Smooth muscle cell (in vitro differentiated cells): ENCODE measurements around the gene NEK1. TPM values are rescaled to one million over a fixed set of nuclear protein-coding genes. Genes with fewer than 3 reads are reported as not detected.
"Not testable (repeated sequence)": the region's sequence is repeated elsewhere in the genome, so short reads cannot be mapped to it uniquely, and the experiment has no call there.

Source experiments
- DNase-seq: peaks from one replicate; lab custom pipeline; 2025; ENCODE audit not compliant: unreplicated experiment; lab: John Stamatoyannopoulos, UW
- H2AFZ ChIP-seq: fragments of 200-600 bp; sonication (generic); 2 replicates; pipeline ENCODE4 v1.6.0; 2016; ENCODE audit warnings: antibody characterized with exemption, low read depth, mild to moderate bottlenecking
- H3F3A ChIP-seq: fragments of 200-600 bp; sonication (generic); 2 replicates; pipeline ENCODE4 v1.6.0; 2017; ENCODE audit warnings: antibody characterized with exemption, low read depth
- H3K27ac ChIP-seq: fragments of 200-600 bp; sonication (generic); 2 replicates; pipeline ENCODE4 v1.5.1; 2016; ENCODE audit warnings: low read depth, mild to moderate bottlenecking
- H3K27me3 ChIP-seq: fragments of 200-600 bp; sonication (generic); 2 replicates; pipeline ENCODE4 v1.6.1; 2016; ENCODE audit warnings: low read depth, mild to moderate bottlenecking
- H3K36me3 ChIP-seq: fragments of 200-600 bp; sonication (generic); 2 replicates; pipeline ENCODE4 v1.5.1; 2016; ENCODE audit warnings: low read depth
- H3K4me1 ChIP-seq: fragments of 200-600 bp; sonication (generic); 2 replicates; pipeline ENCODE4 v1.5.1; 2016; ENCODE audit warnings: low read depth
- H3K4me2 ChIP-seq: fragments of 200-600 bp; sonication (generic); 2 replicates; pipeline ENCODE4 v1.6.0; 2016; ENCODE audit warnings: mild to moderate bottlenecking
- H3K4me3 ChIP-seq: fragments of 200-600 bp; sonication (generic); 2 replicates; pipeline ENCODE4 v1.5.1; 2016; ENCODE audit warnings: mild to moderate bottlenecking
- H3K79me2 ChIP-seq: fragments of 200-600 bp; sonication (generic); 2 replicates; pipeline ENCODE4 v1.6.0; 2016; ENCODE audit warnings: low read depth, mild to moderate bottlenecking
- H3K9ac ChIP-seq: fragments of 200-600 bp; sonication (generic); 2 replicates; pipeline ENCODE4 v1.6.0; 2016; ENCODE audit warnings: low read depth
- H3K9me3 ChIP-seq: fragments of 200-600 bp; sonication (generic); replicated peaks from 2 replicates; pipeline ENCODE4 v1.5.1; 2016; ENCODE audit warnings: low read depth
- H4K20me1 ChIP-seq: fragments of 200-600 bp; sonication (generic); 2 replicates; pipeline ENCODE4 v1.6.0; 2016; ENCODE audit warnings: low read depth
- WGBS: methylation state at CpG from one replicate; pipeline ENCODE4 v1.1.7; 2016; ENCODE audit warnings: low lambda C conversion rate; 5-methylcytosine and 5-hydroxymethylcytosine counted together
- polyA plus RNA-seq: library from polyadenylated mRNA; unstranded; fragments of >200 nt; fragmentation: Nextera tagmentation; extraction: Ambion mirVana; gene quantifications from 2 replicates; pipeline ENCODE4 v1.2.1, GENCODE V29; 2016
- total RNA-seq: library from RNA; depleted of rRNA; stranded (reverse); fragments of >200 nt; gene quantifications from 2 replicates; pipeline ENCODE4 v1.2.3, GENCODE V29; 2014
- TF ChIP-seq, protein P1 (sequence below): fragments of 200-600 bp; sonication (generic); IDR thresholded peaks from 2 replicates; pipeline ENCODE4 v1.5.1; 2017; ENCODE audit warnings: borderline replicate concordance, mild to moderate bottlenecking, antibody characterized with exemption; ENCODE audit not compliant: insufficient read depth, poor library complexity, severe bottlenecking

Gene NEK1
- total and polyA plus RNA-seq, 2 experiments from 2014 or later = 10.5 to 11.8 TPM

DNA sequence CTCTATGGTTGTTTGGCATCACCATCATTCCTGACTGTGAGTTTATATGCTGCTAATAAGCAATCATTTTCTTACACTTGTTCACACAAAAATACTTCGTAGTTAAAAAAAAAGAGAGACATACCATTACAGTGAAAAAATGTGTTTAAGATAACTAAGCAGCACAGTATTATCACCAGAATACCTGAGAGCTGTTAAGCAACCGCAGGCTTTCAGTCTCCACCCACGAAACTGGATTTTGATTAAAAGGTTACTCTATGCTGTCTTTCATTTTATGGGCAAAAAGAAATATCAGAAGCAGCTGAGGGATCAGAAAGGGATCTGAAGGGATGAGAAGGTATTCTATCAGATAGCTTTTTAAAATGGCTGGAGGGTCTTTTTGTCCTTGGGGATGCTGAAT lies 148.3 kb downstream of the NEK1 start:
- no peaks in the 10 kb centered on the region for H3F3A ChIP-seq
- TF ChIP-seq, protein P1, sequence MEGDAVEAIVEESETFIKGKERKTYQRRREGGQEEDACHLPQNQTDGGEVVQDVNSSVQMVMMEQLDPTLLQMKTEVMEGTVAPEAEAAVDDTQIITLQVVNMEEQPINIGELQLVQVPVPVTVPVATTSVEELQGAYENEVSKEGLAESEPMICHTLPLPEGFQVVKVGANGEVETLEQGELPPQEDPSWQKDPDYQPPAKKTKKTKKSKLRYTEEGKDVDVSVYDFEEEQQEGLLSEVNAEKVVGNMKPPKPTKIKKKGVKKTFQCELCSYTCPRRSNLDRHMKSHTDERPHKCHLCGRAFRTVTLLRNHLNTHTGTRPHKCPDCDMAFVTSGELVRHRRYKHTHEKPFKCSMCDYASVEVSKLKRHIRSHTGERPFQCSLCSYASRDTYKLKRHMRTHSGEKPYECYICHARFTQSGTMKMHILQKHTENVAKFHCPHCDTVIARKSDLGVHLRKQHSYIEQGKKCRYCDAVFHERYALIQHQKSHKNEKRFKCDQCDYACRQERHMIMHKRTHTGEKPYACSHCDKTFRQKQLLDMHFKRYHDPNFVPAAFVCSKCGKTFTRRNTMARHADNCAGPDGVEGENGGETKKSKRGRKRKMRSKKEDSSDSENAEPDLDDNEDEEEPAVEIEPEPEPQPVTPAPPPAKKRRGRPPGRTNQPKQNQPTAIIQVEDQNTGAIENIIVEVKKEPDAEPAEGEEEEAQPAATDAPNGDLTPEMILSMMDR = no peak
- H3K4me1 ChIP-seq = no peaks in the 10 kb centered on the region
- no peaks in the 10 kb centered on the region for H3K36me3 ChIP-seq
- H3K79me2 ChIP-seq = no peaks in the 10 kb centered on the region
- WGBS = 89% methylated on average over 3 of the region's 3 CpGs
- no peak overlapping the region for H3K9ac ChIP-seq
- H3K9me3 ChIP-seq = no peaks in the 10 kb centered on the region
- H3K4me2 ChIP-seq = no peak overlapping the region
- no peak overlapping the region for H2AFZ ChIP-seq
- no peak overlapping the region for H3K27ac ChIP-seq
- no peaks in the 10 kb centered on the region for H4K20me1 ChIP-seq
- no peak for DNase-seq
- no peak overlapping the region for H3K4me3 ChIP-seq
- H3K27me3 ChIP-seq = no peaks in the 10 kb centered on the region

DNA sequence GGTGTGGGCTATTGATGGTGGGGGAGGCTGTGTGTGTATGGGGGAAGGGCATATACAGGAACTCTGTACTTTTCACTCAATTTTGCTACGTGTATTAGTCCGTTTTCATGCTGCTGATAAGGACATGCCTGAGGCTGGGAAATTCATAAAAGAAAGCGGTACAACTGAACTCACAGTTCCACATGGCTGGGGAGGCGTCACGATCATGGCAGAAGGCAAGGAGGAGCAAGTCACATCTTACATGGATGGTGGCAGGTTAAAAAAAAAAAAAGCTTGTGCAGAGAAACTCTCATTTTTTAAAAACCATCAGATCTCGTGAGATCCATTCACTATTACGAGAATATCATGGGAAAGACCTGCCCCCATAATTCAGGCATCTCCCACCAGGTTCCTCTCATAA lies 152.3 kb downstream of the NEK1 start:
- TF ChIP-seq, protein P1 = no peak
- Histone ChIP-seq H3K9me3 (no peaks in the 10 kb centered on the region), H3K4me3 (no peak overlapping the region), H3K27ac (no peak overlapping the region), H3K79me2 (no peaks in the 10 kb centered on the region), H2AFZ (no peak overlapping the region), H3K9ac (no peak overlapping the region), H3F3A (no peaks in the 10 kb centered on the region), H3K27me3 (no peaks in the 10 kb centered on the region), H3K4me2 (no peak overlapping the region), H4K20me1 (no peaks in the 10 kb centered on the region), H3K4me1 (no peaks in the 10 kb centered on the region), H3K36me3 (no peaks in the 10 kb centered on the region)
- DNase-seq = no peak
- 93% methylated on average over 7 of the region's 7 CpGs for whole genome bisulfite sequencing

DNA sequence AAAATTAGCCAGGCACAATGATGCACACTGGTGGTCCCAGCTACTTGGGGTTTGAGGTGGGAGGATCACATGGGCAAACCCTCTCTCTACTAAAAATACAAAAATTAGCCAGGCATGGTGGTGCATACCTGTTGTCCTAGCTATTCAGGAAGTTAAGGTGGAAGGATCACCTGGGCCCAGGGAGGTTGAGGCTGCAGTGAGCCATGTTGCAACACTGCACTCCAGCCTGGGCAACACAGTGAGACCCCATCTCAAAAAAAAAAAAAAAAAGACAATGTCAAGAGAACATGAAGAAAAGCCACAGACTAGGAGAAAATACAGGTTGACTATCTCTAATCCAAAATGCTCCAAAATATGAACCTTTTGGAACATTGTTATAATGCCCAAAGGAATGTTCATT lies 153.8 kb downstream of the NEK1 start:
- H3K9ac ChIP-seq = no peak overlapping the region
- no peaks in the 10 kb centered on the region for H3K27me3 ChIP-seq
- H3K4me2 ChIP-seq = no peak overlapping the region
- no peak overlapping the region for H2AFZ ChIP-seq
- TF ChIP-seq, protein P1 = no peak
- H3F3A ChIP-seq = no peaks in the 10 kb centered on the region
- no peaks in the 10 kb centered on the region for H3K4me1 ChIP-seq
- H3K4me3 ChIP-seq = no peak overlapping the region
- H3K79me2 ChIP-seq = no peaks in the 10 kb centered on the region
- H3K9me3 ChIP-seq = peaks cover 4% of the 10 kb centered on the region
- no peak overlapping the region for H3K27ac ChIP-seq
- H4K20me1 ChIP-seq = no peaks in the 10 kb centered on the region
- H3K36me3 ChIP-seq = no peaks in the 10 kb centered on the region
- no peak for DNase-seq

DNA sequence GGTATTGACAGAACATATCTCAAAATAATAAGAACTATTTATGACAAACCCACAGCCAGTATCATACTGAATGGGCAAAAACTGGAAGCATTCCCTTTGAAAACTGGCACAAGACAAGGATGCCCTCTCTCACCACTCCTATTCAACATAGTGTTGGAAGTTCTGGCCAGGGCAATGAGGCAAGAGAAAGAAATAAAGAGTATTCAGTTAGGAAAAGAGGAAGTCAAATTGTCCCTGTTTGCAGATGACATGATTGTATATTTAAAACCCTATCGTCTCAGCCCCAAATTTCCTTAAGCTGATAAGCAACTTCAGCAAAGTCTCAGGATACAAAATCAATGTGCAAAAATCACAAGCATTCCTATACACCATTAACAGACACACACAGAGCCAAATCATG lies 159.7 kb downstream of the NEK1 start:
- not testable (repeated sequence) for H3K4me3 ChIP-seq, H4K20me1 ChIP-seq, H3K36me3 ChIP-seq, H3F3A ChIP-seq, H3K4me2 ChIP-seq, H3K79me2 ChIP-seq, DNase-seq, H3K27ac ChIP-seq, H3K27me3 ChIP-seq, H3K9me3 ChIP-seq, H3K9ac ChIP-seq, H2AFZ ChIP-seq, H3K4me1 ChIP-seq
- 94% methylated on average over 1 of the region's 1 CpG for WGBS

DNA sequence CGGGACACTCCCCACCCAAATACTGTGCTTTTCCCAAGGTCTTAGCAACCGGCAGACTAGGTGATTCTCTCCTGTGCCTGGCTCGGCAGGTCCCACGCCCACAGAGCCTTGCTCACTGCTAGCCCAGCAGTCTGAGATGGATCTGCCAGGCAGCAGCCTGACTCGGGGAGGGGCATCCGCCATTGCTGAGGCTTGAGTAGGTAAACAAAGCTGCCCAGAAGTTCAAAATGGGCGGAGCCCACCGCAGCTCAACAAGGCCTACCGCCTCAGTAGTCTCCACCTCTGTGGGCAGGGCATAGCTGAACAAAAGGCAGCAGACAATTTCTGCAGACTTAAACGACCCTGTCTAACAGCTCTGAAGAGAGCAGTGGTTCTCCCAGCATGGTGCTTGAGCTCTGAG lies 163.4 kb downstream of the NEK1 start:
- not testable (repeated sequence) for H3K27me3 ChIP-seq, H3K4me2 ChIP-seq, H2AFZ ChIP-seq, H3F3A ChIP-seq, H3K4me3 ChIP-seq, H3K9ac ChIP-seq, DNase-seq, H3K9me3 ChIP-seq, H4K20me1 ChIP-seq, H3K4me1 ChIP-seq, H3K27ac ChIP-seq, H3K79me2 ChIP-seq
- H3K36me3 ChIP-seq = peaks cover 26% of the 10 kb centered on the region
- WGBS = 92% methylated on average over 10 of the region's 10 CpGs
